Right atrium auricular region (tissue), 2 donors: ENCODE results near the gene PRAF2. TPM values are rescaled to one million over a fixed set of nuclear protein-coding genes. Genes with fewer than 3 reads are reported as not detected.

ENCODE experiments used
- DNase-seq: peaks from one replicate; pipeline ENCODE4 v3.0.0-alpha.2; 2019; ENCODE audit warnings: low spot score
- H3K27ac ChIP-seq, 2 donors: fragments of 200-600 bp; sonication (generic); 1 replicate in 1 of 2; 2 replicates in 1 of 2; pipeline ENCODE4 v1.5.1; 2016 to 2019
- H3K27me3 ChIP-seq, 2 donors: fragments of 200-600 bp; sonication (generic); one replicate each; pipeline versions ENCODE4 v1.5.1 to v1.6.0; 2017 to 2019
- H3K36me3 ChIP-seq: fragments of 200-600 bp; sonication (generic); one replicate; pipeline ENCODE4 v1.5.1; 2016
- H3K4me1 ChIP-seq, 2 donors: fragments of 200-600 bp; sonication (generic); one replicate each; pipeline versions ENCODE4 v1.5.1 to v1.6.0; 2017 to 2019
- H3K4me3 ChIP-seq, 2 donors: fragments of 200-600 bp; sonication (generic); 1 replicate in 1 of 2; 2 replicates in 1 of 2; pipeline ENCODE4 v1.5.1; 2017 to 2019; ENCODE audit warnings: mild to moderate bottlenecking in 1 of 2, moderate library complexity in 1 of 2
- H3K9me3 ChIP-seq, 2 donors: fragments of 200-600 bp; sonication (generic); one replicate each; pipeline ENCODE4 v1.5.1; 2019
- CTCF ChIP-seq, 2 donors: fragments of 200-600 bp; sonication (generic); IDR thresholded peaks; one replicate each; pipeline ENCODE4 v1.5.1; 2019; ENCODE audit warnings: antibody characterized with exemption in 2 of 2
- total RNA-seq, 2 donors: library from RNA; depleted of rRNA; stranded (reverse); fragments of >200 nt; gene quantifications; one replicate each; pipeline ENCODE4 v1.1.0, GENCODE V29; 2016

PRAF2 gene
- total RNA-seq, 2 donors from 2014 or later: 11.5 to 29.7 TPM

DNA sequence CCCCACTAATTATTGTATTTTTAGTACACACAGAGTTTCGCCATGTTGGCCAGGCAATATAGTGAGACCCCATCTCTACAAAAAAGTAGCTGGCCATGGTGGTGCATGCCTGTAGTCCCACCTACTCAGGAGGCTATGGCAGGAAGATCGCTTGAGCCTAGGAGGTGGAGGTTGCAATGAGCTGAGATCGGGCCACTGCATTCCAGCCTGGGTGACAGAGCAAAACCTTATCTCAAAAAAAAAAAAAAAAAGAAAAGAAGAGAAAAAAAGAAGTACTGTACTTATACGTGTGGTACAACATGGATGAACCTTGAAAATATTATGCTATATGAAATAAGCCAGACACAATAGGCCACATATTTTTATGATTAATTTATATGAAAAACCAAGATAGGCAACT, 15.8 kb upstream of the PRAF2 start:
- no peak overlapping the region for H3K27ac ChIP-seq
- H3K27me3 ChIP-seq: no peaks in the 10 kb centered on the region
- TF ChIP-seq CTCF (IDR thresholded peaks at IDR 0.05): no peak
- no peak overlapping the region for H3K4me3 ChIP-seq
- H3K36me3 ChIP-seq: no peaks in the 10 kb centered on the region
- no peaks in the 10 kb centered on the region for H3K9me3 ChIP-seq
- no peaks in the 10 kb centered on the region for H3K4me1 ChIP-seq
- DNase-seq: no peak

DNA sequence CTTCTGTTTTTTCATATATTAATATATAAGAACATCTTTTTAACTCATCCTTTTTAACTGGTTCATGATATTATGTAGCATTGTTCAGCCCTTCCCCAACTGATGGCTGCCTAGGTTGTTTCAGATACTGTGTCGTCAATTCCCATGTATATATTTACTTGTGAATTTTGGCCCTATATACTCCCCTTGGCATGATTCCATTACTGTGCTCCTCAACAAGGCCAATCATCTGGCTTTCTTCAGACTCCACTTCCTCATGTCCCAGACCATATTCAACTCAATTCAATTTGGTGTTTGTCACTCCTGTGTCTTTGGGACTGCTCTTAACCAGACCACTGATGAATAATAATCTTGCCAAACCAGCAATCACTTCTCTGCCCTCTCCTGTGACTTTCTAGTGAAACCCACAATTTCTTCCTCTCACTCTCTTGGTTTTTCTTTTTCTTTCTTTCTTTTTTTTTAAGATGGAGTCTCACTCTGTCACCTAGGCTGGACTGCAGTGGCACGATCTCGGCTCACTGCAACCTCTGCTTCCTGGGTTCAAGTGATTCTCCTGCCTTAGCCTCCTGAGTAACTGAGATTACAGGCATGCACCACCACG, 8.6 kb upstream of the PRAF2 start:
- DNase-seq: no peak
- no peak for TF ChIP-seq CTCF (IDR thresholded peaks at IDR 0.05)

DNA sequence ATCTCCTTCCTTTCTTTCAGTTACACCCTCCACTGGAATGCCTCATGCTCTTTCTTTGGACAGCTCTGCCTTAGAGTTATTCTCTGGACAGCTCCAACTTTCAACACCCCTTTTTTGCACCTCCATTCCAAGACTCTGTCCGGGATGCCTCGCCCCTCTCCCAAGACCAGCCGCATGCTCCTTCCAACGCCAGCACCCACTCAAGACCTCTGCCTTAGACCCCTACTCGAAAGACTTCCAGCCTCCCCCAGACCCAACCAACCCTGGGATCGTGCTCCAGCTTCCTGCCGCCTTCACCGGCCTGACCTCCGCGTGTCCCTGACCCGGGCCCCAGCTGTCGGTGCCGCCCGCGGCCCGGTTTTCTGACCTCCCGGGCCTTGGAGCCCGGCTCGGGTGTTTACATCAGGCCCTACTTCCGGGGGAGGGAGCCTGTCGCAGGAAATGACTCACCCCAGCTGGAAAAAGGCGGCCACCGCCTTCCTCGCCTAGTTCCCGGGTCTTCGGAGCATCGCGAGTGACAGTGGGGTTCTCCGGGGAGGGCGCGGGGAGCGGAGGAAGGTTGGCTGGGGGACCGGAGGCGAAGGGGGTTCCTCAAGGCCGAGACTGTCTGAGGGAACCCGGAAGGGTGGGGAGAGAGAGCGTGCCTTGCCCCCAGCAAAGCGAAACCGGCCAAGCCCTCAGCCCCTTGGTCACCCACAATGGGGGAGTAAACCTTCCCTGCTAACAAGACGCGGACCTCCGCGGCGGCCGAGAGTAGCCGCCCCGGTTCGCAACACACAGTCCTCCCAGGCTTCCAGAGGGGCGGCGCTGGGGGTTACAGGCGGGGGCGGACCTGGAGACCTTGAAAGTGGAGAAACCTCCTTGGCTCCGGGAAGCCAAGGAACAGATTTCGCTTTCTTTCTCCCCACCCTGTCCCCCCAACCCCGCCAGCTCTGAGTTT, 6.0 kb upstream of the PRAF2 start, which contains the start of gene WDR45:
TSS of gene WDR45 (minus strand) at position 399 of the 940 bp plus-strand sequence. CDS start 1,792 bp downstream, outside the sequence.
- no peaks in the 10 kb centered on the region for H3K27me3 ChIP-seq
- H3K27ac ChIP-seq: peak within 1 kb of the TSS; percentile 84 to 91
- H3K4me1 ChIP-seq: peaks cover 0 to 9% of the 10 kb centered on the region in 2 donors
- H3K4me3 ChIP-seq: peak within 1 kb of the TSS; percentile 54 to 60
- DNase-seq: peak; percentile 82
- peaks cover 18% of the 10 kb centered on the region for H3K36me3 ChIP-seq
- no peaks in the 10 kb centered on the region for H3K9me3 ChIP-seq
- no peak for TF ChIP-seq CTCF (IDR thresholded peaks at IDR 0.05)

More for the DNA sequence above, 8.6 kb upstream of the PRAF2 start:
- Histone ChIP-seq H3K4me1 (peaks cover 0 to 9% of the 10 kb centered on the region in 2 donors), H3K27ac (no peak overlapping the region), H3K9me3 (no peaks in the 10 kb centered on the region), H3K36me3 (peaks cover 5% of the 10 kb centered on the region), H3K27me3 (no peaks in the 10 kb centered on the region), H3K4me3 (no peak overlapping the region)

DNA sequence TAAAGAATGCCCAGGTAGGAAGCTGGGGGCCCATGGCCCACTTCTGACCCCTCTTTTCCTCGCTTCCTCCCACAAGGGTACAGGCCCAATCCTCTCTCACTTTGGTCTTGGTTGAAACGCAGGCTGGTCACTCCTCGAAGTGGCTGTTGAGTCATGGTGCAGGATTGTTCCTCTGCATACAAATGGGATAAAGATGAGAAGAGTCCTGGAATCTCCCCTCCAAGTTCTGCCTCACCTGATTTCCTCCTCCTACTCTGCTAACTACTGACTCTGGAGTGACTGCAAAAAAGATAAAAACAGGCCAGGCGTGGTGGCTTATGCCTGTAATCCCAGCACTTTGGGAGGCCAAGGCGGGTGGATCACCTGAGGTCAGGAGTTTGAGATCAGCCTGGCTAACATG, 4.1 kb upstream of the PRAF2 start:
- Histone ChIP-seq H3K4me3 (no peak overlapping the region), H3K9me3 (no peaks in the 10 kb centered on the region), H3K4me1 (peaks cover 0 to 21% of the 10 kb centered on the region in 2 donors), H3K27ac (no peak overlapping the region), H3K27me3 (no peaks in the 10 kb centered on the region), H3K36me3 (peaks cover 19% of the 10 kb centered on the region)
- DNase-seq: no peak
- TF ChIP-seq CTCF (IDR thresholded peaks at IDR 0.05): no peak

DNA sequence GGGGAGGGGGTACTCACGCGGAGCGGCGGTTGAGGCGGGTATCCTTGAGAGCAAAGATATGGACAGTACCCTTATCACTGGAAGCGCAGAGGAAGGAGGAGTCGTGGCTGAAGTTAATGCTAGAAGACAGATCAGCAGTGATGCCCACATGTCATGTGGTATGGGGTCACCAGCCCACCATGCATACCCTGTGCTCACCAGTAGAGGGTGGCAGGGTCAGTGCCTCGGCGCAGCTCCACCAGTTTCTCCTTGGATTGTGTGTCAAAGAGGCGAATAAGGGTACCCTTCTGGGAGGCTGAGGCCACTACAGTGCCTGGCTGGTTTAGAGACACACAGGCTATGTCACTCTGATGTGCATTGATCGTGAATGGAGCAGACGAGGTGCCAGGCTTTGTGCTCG, 1.5 kb upstream of the PRAF2 start:
- Histone ChIP-seq H3K36me3 (peaks cover 19% of the 10 kb centered on the region), H3K9me3 (no peaks in the 10 kb centered on the region), H3K4me1 (peaks cover 0 to 27% of the 10 kb centered on the region in 2 donors), H3K4me3 (no peak overlapping the region), H3K27ac (no peak overlapping the region), H3K27me3 (no peaks in the 10 kb centered on the region)
- no peak for TF ChIP-seq CTCF (IDR thresholded peaks at IDR 0.05)
- no peak for DNase-seq
